Myocyte (in vitro differentiated cells): Measurements from ENCODE around the gene IRAG1. TPM values are rescaled to one million over a fixed set of nuclear protein-coding genes. Genes with fewer than 3 reads are reported as not detected.

ENCODE experiments used
- DNase-seq: peaks from one replicate; pipeline ENCODE4 v3.0.0-alpha.2; 2012; ENCODE audit warnings: low read depth
- total RNA-seq: library from RNA; depleted of rRNA; stranded (reverse); fragments of >200 nt; gene quantifications from 2 replicates; pipeline ENCODE4 v1.2.3, GENCODE V29; 2014

Gene IRAG1
- total RNA-seq, 1 donor from 2014 or later = 0.56 TPM

DNA sequence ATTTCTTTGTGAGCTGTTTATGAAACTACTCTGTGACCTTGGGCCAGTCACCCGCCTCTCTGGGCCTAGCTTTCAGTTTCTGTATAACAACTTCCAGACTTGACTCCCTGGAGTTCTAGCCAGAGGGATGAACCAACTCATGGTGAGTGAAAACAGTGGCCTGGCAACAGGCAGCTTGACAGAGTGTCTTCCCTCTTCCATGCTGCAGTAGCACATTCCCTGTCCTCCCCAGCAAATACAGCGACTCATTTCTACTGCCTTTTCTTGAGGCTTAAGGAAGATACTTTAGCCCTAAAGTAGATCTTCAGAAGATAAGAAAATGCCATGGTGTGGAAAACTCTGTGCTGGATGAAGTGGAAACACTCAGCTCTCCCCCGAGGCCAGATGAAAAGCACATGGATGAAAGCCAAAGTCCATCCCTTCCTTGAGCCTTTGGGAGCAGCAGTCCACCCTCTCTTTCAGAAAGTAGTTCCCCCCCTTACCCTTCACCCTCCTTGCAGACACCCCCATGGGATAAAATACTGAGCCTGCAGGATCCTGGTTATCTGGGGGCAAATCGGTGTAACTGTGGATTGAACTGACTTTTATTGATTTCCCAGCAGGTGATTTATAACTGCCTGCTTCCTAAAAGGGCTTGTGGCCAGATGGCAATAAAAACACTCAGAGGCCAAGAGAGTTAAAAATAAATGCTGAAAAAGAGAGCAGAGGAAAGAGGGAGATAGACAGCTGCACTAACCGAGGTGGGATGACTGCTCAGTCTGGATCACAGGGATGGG, 24.1 kb downstream of the IRAG1 start:
- DNase-seq = peak; percentile 84

DNA sequence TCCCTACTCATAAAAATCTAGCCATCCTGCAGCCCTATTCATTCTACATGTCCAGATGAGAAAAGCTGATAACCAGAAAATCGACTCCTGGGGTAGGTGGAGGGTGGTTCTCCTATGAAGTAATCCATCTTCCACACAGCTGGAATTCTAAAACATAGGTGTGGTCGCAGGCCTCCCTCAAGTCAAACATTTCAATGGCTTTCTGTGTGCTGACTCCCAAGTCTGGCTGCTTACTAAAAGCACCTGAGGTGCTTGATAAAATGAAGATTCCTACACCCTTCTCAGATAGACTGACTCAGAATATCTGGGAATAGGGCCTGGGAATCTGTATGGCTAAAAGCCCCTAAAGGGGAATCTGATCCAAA, 26.1 kb downstream of the IRAG1 start:
- peak; percentile 64 for DNase-seq

- DNase-seq = peak; percentile 82
Measured at GRCh38 chr11:10666556-10667520, 26.7 kb downstream of the IRAG1 start.

GRCh38 chr11:10664496-10664895, 29.1 kb downstream of the IRAG1 start:
- no peak for DNase-seq

GRCh38 chr11:10663990-10664389, 29.6 kb downstream of the IRAG1 start:
- DNase-seq = no peak

DNA sequence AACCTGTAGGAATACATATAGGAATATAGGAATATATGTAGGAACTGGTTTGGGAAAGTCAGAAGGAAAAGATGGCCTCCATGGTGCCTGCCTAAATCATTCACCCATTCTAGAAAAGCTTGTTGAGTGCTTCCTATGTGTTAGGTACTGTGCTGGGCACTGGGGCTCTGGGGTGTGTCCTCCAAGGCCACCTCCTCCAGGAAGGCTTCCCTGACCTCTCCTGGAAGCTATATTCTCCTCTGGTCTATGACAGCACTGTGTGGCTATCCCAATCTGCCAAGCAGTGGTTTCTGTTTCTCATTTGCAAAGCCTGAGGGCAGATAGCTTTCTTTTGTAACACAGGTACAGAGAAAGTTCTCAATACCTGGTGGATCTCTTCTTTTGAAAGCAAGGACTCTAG, 30.2 kb downstream of the IRAG1 start:
- no peak for DNase-seq

- DNase-seq = no peak
Measured at GRCh38 chr11:10660323-10660722, 33.2 kb downstream of the IRAG1 start.

DNA sequence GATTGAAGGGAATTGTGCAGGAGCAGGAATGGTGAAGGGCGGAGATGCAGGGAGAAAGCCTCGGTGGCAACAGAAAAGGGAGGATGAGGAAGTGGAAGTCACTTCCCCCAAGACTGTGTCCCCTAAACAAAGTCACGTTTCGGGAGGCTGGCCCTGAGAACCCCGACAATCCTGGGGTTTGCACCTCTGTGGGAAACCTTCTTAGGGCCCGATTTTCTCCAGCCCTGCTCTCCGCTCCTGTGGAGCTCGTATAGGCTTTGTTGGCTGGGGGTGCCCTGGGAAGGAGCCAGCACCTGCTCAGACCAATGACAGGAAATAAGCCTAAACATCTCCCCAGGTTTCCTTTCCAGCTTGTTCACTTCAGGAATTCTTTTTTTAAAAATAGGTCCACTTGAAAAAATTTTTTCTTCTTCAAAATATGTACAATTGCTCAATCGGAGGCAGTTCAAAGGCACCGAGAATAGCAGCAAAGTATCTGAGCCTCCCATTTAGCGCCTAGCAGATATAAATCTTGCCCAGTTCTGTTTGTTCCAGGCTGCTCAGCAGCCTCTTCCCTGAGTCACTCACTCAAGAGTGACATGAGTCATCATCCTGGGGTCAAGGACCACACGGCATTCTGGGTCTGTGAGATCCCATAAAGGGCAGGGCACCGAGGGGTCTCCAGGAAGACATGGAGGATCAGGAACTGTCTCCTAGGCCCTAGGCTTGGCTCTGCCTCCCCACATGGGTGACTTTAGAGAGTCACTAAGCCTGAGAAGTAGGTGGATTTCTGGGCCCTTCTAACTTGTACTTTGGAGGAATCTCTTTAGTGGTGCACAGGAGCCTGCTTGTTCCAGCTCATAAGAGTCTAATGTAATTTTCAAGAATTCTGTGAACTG, 34.0 kb downstream of the IRAG1 start:
- DNase-seq = peak; percentile 80

GRCh38 chr11:10658621-10659338, 34.8 kb downstream of the IRAG1 start:
- peak; percentile 39 for DNase-seq

DNA sequence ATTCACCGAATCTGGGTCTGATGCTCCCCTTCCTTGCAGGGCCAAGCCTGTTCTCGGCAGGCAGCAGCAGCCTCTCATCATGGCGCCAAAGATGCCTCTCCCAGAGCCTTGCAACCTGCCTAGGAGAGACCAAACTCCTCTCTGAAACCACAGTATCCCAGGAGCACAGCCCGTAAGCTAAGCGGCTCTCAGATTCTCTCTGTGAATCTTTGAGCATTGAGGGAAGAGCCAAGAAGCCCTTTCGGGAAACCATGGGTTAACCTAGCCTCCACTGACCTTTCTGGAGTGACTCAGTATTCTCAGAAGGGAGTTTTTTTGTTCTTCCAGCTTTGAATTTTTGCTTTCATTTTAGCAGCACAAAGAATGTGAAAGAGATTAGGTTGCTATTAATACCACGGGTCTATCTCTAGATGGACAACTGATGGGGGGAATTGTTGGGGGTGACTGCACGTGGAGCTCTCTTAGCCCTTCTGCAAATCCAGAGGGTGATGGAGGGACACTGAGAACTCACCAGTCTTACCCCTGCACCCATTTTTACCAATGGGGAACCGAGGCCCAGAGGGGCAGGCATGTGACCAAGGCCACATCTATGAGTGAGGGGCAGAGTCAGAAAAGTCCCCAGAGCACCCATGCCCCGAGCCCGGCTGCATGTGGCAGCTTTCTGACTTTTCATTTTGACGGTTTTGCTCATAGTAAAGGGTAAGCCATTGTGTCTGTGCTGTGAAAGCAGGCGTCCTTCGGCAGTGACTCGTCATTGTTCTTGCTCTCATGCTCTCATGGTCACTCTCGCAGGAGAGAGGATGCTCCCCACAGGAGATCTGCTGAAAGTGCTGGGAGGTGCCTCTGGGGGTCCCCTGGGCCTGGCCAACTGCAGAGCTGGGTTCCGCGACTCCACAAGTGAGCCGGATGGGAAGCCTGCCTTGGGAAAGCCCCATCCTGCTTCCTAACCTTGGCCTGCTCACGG, 36.0 kb downstream of the IRAG1 start:
- peak; percentile 43 for DNase-seq

GRCh38 chr11:10655943-10656576, 37.5 kb downstream of the IRAG1 start:
- no peak for DNase-seq

DNA sequence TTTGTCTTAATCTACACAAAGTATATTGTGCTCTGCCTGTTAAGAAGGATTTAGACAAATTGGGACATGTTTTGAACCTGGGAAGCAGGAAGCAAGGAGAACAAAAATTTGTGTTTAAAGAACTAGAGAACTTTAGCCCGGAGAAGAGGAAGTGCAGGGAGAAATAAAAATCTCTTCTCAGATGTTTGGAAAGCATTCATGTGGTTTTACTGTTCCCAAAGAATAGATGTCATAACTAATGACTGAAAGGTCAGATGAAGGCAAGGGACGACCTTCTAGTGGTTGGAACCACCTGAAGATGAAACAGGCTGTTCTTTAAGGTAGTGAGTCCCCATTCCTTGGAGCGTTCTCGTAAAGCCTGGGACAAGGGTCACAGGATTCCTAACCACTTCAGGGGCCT, 38.3 kb downstream of the IRAG1 start:
- no peak for DNase-seq

- no peak for DNase-seq
Measured at GRCh38 chr11:10654811-10655150, 38.8 kb downstream of the IRAG1 start.

- peak; percentile 75 for DNase-seq
Measured at GRCh38 chr11:10653946-10654810, 39.4 kb downstream of the IRAG1 start.

DNA sequence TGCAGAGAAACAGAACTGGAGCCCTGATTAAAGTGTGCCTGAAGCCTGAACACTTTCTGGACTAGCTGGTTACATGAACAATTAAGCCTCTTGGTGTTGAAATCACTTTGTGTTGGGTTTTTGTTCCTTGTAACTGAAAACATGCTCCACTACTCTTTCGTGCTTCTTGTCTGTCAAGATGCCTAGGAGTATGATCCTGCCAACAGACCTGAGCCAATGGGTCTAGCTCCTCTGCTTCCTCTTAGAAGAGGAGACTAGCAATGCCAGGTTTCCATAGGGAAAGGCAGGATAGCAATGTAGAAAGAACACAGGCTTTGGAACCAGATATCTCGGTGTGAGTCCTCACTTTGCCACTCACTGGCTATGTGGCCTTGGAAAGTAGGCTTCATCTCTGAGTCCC, 40.3 kb downstream of the IRAG1 start:
- DNase-seq = no peak

DNA sequence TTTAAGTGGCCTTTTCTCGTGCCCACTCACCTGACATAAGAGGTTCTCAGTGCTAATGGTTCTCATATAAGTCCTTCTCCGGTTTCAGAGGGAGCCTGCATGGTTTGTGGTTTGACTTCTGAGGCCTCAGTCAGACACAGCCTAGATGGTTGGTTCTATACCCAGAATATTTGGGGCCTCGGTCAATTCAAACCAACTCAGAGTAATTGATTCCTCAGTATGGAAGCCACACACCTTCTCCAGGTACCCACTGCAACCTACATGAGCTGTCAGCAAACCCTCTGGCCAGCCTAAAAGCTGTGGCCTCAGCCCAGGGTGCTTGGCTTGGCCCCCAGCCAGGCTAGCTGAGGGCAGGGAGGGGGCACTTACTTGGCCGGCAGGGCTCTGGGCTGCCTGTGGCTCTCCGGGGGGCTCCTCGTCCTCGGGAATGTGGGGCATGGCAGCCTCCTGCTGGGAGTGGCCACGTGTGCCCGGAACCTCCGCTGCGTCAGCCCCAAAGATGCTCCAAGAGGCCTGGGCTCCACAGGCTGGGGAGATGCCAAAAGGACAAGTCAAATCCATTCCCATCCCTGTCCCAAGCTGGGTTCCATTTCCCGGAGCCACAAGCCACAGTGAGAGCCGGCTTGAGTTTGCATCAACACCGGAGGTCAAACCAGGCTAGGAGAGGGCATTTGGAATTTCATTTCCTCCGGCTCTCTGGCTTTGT, 41.7 kb downstream of the IRAG1 start:
- peak; percentile 58 for DNase-seq

DNA sequence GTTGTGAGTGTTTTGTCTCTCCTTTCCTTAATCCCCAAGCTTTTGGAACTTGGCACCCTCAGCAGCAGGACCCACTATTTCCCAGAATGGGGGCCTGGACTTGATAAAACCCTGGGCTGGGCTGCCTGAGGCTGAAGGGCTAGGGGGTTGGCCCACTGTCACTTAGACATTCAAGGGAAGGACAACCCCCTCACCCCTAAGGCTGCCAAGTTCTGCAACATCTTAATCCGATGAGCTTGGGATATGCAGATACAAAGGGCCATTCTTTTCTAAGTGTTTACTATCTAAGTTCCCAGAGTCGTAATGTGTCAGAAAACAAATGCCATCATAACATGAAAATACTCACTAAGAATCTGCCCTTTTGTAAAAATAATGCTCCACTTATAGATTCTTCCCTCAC, 42.9 kb downstream of the IRAG1 start:
- DNase-seq = no peak
